Activated T-helper 1 cell treated with anti-CD3 and anti-CD28 coated beads, Interleukin-2, amount 50 U/mL, for 16 hours (primary cell): ENCODE results near the gene B3GNT5.

Experiments used
- DNase-seq, 2 donors: peaks; one replicate each; pipeline ENCODE4 v3.0.0-alpha.2; 2020; ENCODE audit warnings: low read depth in 1 of 2, low spot score in 1 of 2

Gene B3GNT5

DNA sequence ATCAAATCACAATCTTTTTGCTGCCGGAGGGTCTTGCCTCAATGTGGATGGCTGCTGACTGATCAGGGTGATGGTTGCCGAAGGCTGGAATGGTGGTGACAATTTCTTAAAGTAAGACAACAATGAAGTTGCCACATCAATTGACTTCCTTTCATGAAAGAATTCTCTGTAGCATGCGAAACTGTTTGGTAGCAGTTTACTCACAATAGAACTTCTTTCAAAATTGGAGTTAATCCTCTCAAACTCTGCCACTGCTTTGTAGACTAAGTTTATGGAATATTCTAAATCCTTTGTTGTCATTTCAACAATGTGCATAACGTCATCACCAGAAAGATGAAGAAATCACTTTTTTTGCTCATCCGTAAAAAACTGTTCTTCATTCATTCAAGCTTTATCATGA is 65.8 kb downstream of the B3GNT5 start:
- DNase-seq, result no peak

DNA sequence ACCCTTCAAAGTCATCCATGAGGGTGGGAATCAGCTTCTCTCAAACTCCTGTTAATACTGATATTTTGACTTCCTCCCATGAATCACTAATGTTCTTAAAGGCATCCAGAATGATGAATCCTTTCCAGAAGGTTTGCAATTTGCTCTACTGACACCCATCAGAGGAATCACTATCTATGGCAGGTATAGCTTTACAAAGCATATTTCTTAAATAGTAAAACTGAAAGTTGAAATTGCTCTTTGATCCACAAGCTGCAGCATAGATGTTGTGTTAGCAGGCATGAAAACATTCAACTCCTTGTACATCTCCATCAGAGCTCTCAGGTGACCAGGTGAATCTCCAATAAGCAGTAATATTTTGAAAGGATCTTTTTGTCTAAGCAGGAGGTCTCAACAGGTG is 66.3 kb downstream of the B3GNT5 start:
- no peak for DNase-seq
